Neural cell (in vitro differentiated cells): Measurements from ENCODE around the gene ANAPC5.

Source experiments
- CTCF ChIP-seq: fragments of 450-650 bp; IDR thresholded peaks from 2 replicates; pipeline ENCODE4 v1.5.1; 2014; ENCODE audit warnings: antibody characterized with exemption, mild to moderate bottlenecking, moderate library complexity; ENCODE audit not compliant: poor library complexity, severe bottlenecking
- EP300 ChIP-seq: fragments of 450-650 bp; conservative IDR thresholded peaks from 2 replicates; pipeline ENCODE4 v1.6.1; 2014; ENCODE audit warnings: antibody characterized with exemption, mild to moderate bottlenecking, moderate library complexity; ENCODE audit not compliant: poor library complexity, severe bottlenecking
- EZH2 ChIP-seq: fragments of 200-600, 300-800 bp; shearing (Covaris generic), sonication (generic); IDR thresholded peaks from 2 replicates; pipeline ENCODE4 v1.6.1; 2014; ENCODE audit warnings: antibody characterized with exemption, low read length, borderline replicate concordance, mild to moderate bottlenecking; ENCODE audit not compliant: insufficient read depth, poor library complexity, severe bottlenecking
- MXI1 ChIP-seq: fragments of 450-650 bp; conservative IDR thresholded peaks from 2 replicates; pipeline ENCODE4 v1.6.1; 2014; ENCODE audit warnings: antibody characterized with exemption, mild to moderate bottlenecking; ENCODE audit not compliant: poor library complexity, severe bottlenecking
- POLR2AphosphoS5 ChIP-seq: IDR thresholded peaks from 2 replicates; pipeline ENCODE4 v1.6.1; 2012
- RAD21 ChIP-seq: fragments of 450-650 bp; conservative IDR thresholded peaks from 2 replicates; pipeline ENCODE4 v1.6.1; 2014; ENCODE audit warnings: antibody characterized with exemption, mild to moderate bottlenecking, moderate library complexity
- REST ChIP-seq: IDR thresholded peaks from 2 replicates; pipeline ENCODE4 v1.6.1; 2012; ENCODE audit warnings: borderline replicate concordance
- SMC3 ChIP-seq: fragments of 450-650 bp; conservative IDR thresholded peaks from 2 replicates; pipeline ENCODE4 v1.6.1; 2014; ENCODE audit warnings: antibody characterized with exemption, mild to moderate bottlenecking, moderate library complexity; ENCODE audit not compliant: poor library complexity
- TAF1 ChIP-seq: IDR thresholded peaks from 2 replicates; pipeline ENCODE4 v1.6.1; 2012; ENCODE audit warnings: low read depth

- no peak for TF ChIP-seq POLR2AphosphoS5
- TF ChIP-seq EZH2 = no peak
- TF ChIP-seq REST = no peak
- TF ChIP-seq CTCF = no peak
- TF ChIP-seq EP300 = no peak
- TF ChIP-seq SMC3 = no peak
- no peak for TF ChIP-seq MXI1
- no peak for TF ChIP-seq TAF1
- no peak for TF ChIP-seq RAD21
Observed at GRCh38 chr12:121376754-121377697, 24.8 kb upstream of the ANAPC5 start.
